Trophoblast cell (in vitro differentiated cells and primary cell): ENCODE results near the gene TPH2. TPM values are rescaled to one million over a fixed set of nuclear protein-coding genes. Genes with fewer than 3 reads are reported as not detected.

ENCODE experiments used
- DNase-seq, 2 donors: peaks; one replicate each; pipeline ENCODE4 v3.0.0-alpha.2; 2016
- H2AFZ ChIP-seq: 2 replicates; pipeline ENCODE4 v1.6.1; 2013; ENCODE audit warnings: low read length, moderate library complexity, mild to moderate bottlenecking; ENCODE audit not compliant: insufficient read depth, poor library complexity
- H2AK5ac ChIP-seq: 2 replicates; pipeline ENCODE4 v1.6.1; 2013; ENCODE audit warnings: mild to moderate bottlenecking, low read length
- H2BK120ac ChIP-seq: 2 replicates; pipeline ENCODE4 v1.6.1; 2013; ENCODE audit warnings: low read length, mild to moderate bottlenecking, moderate library complexity; ENCODE audit not compliant: insufficient read depth, poor library complexity
- H2BK12ac ChIP-seq: 2 replicates; pipeline ENCODE4 v1.6.1; 2013; ENCODE audit warnings: mild to moderate bottlenecking, low read length, moderate library complexity
- H2BK5ac ChIP-seq: 2 replicates; pipeline ENCODE4 v1.6.1; 2013; ENCODE audit warnings: low read length, low read depth, moderate library complexity, mild to moderate bottlenecking; ENCODE audit not compliant: poor library complexity
- H3K14ac ChIP-seq: 2 replicates; pipeline ENCODE4 v1.6.1; 2013; ENCODE audit warnings: mild to moderate bottlenecking, low read length
- H3K18ac ChIP-seq: 2 replicates; pipeline ENCODE4 v1.6.1; 2013; ENCODE audit warnings: mild to moderate bottlenecking, low read length
- H3K23ac ChIP-seq: 2 replicates; pipeline ENCODE4 v1.6.1; 2013; ENCODE audit warnings: low read length
- H3K27ac ChIP-seq: 2 replicates; pipeline ENCODE4 v1.5.1; 2013; ENCODE audit warnings: low read depth, mild to moderate bottlenecking, inconsistent platforms, low read length, moderate library complexity
- H3K27me3 ChIP-seq: 2 replicates; pipeline ENCODE4 v1.6.1; 2013; ENCODE audit warnings: inconsistent platforms, mild to moderate bottlenecking, low read length, moderate library complexity; ENCODE audit not compliant: insufficient read depth
- H3K36me3 ChIP-seq, 2 experiments: 1 replicate in 1 of 2; 2 replicates in 1 of 2; pipeline ENCODE4 v1.6.1; 2013; ENCODE audit warnings: low read length in 2 of 2, mild to moderate bottlenecking in 2 of 2, moderate library complexity in 1 of 2; ENCODE audit not compliant: insufficient read depth in 2 of 2, control insufficient read depth in 1 of 2
- H3K4ac ChIP-seq: 2 replicates; pipeline ENCODE4 v1.6.1; 2013; ENCODE audit warnings: low read depth, mild to moderate bottlenecking, low read length, moderate library complexity
- H3K4me1 ChIP-seq, 2 experiments: 1 replicate in 1 of 2; 2 replicates in 1 of 2; pipeline ENCODE4 v1.6.1; 2013; ENCODE audit warnings: low read length in 2 of 2, mild to moderate bottlenecking in 2 of 2, moderate library complexity in 1 of 2; ENCODE audit not compliant: insufficient read depth in 2 of 2, control insufficient read depth in 1 of 2
- H3K4me2 ChIP-seq: 2 replicates; pipeline ENCODE4 v1.6.1; 2013; ENCODE audit warnings: inconsistent platforms, mild to moderate bottlenecking, low read length, moderate library complexity
- H3K4me3 ChIP-seq: 2 replicates; pipeline ENCODE4 v1.5.1; 2013; ENCODE audit warnings: mild to moderate bottlenecking, low read depth, low read length, inconsistent platforms
- H3K79me1 ChIP-seq: one replicate; pipeline ENCODE4 v1.6.1; 2013; ENCODE audit warnings: low read length
- H3K79me2 ChIP-seq: 2 replicates; pipeline ENCODE4 v1.6.1; 2013; ENCODE audit warnings: low read length, mild to moderate bottlenecking; ENCODE audit not compliant: control insufficient read depth, insufficient read depth, poor library complexity
- H3K9ac ChIP-seq: 2 replicates; pipeline ENCODE4 v1.6.1; 2013; ENCODE audit warnings: mild to moderate bottlenecking, low read length
- H3K9me3 ChIP-seq: 2 replicates; pipeline ENCODE4 v1.6.1; 2013; ENCODE audit warnings: low read depth, mild to moderate bottlenecking, control low read depth, inconsistent platforms, low read length; ENCODE audit not compliant: insufficient read depth
- H4K12ac ChIP-seq: 2 replicates; pipeline ENCODE4 v1.6.1; 2013; ENCODE audit warnings: low read depth, mild to moderate bottlenecking, low read length, moderate library complexity
- H4K8ac ChIP-seq: 2 replicates; pipeline ENCODE4 v1.6.1; 2013; ENCODE audit warnings: low read depth, mild to moderate bottlenecking, low read length, moderate library complexity
- H4K91ac ChIP-seq: one replicate; pipeline ENCODE4 v1.6.1; 2013; ENCODE audit warnings: low read depth, mild to moderate bottlenecking, low read length, moderate library complexity
- WGBS: extraction: QIAGEN DNeasy Blood & Tissue Kit; methylation state at CpG from one replicate; pipeline ENCODE4 v1.1.7; 2013; ENCODE audit warnings: missing lambda C conversion rate; ENCODE audit not compliant: insufficient read length, insufficient coverage; ENCODE audit errors: extremely low coverage; 5-methylcytosine and 5-hydroxymethylcytosine counted together
- polyA plus RNA-seq: library from polyadenylated mRNA; stranded (reverse); fragments of 200-250 nt; gene quantifications from 2 replicates; pipeline ENCODE4 v1.2.3, GENCODE V29; 2013

Gene TPH2
- 0.03 TPM in 1 of 2 replicates, not detected in the other for polyA plus RNA-seq

- Histone ChIP-seq H2AFZ (no peak within 1 kb of the TSS), H4K8ac (no peak within 1 kb of the TSS), H3K79me2 (no peaks in the 10 kb centered on the region), H3K4ac (no peak within 1 kb of the TSS), H3K36me3 (no peaks in the 10 kb centered on the region), H3K9ac (no peak within 1 kb of the TSS), H3K79me1 (no peaks in the 10 kb centered on the region), H3K14ac (no peak within 1 kb of the TSS), H3K4me2 (no peak within 1 kb of the TSS), H2BK12ac (no peak within 1 kb of the TSS), H3K9me3 (no peaks in the 10 kb centered on the region), H2BK120ac (no peak within 1 kb of the TSS), H3K4me1 (no peaks in the 10 kb centered on the region), H3K23ac (no peak within 1 kb of the TSS), H2BK5ac (no peak within 1 kb of the TSS), H4K12ac (no peak within 1 kb of the TSS), H4K91ac (no peak within 1 kb of the TSS), H3K27ac (no peak within 1 kb of the TSS), H2AK5ac (no peak within 1 kb of the TSS), H3K4me3 (no peak within 1 kb of the TSS), H3K27me3 (no peaks in the 10 kb centered on the region), H3K18ac (no peak within 1 kb of the TSS)
- no CpG with 5 or more reads among the region's 16 CpGs for WGBS
- peak; percentile 63 to 73 for DNase-seq
Observed at GRCh38 chr12:71938728-71939385, at the start of gene TPH2. TPH2 (plus strand) TSS chr12:71938845; CDS start chr12:71938987, 142 bp downstream.

DNA sequence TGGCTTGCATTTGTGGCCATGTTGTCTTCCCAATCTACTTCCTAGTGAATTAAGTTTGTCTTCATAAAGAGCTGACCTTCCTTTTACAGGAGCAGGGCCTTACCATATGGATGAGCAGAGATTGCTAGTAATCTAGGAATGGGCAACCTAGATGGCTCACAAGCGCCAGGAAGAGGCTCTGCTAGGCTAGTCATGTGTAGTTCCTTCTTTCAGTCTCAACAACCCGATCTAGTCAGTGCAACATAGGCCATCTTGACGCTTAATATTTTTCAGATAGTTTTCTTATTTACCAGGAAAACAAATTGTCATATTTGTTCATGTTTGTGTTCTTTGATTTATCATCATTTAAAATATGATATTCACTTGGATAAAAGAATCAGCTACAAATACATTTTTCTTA is 48.2 kb upstream of the TPH2 start:
- Histone ChIP-seq H3K79me2 (no peaks in the 10 kb centered on the region), H3K27me3 (no peaks in the 10 kb centered on the region), H3K79me1 (no peaks in the 10 kb centered on the region), H3K27ac (no peak overlapping the region), H3K23ac (no peak overlapping the region), H4K12ac (no peak overlapping the region), H4K8ac (no peak overlapping the region), H2AK5ac (no peak overlapping the region), H3K9me3 (no peaks in the 10 kb centered on the region), H3K4me1 (no peaks in the 10 kb centered on the region), H2BK120ac (no peak overlapping the region), H2AFZ (no peak overlapping the region), H3K4ac (no peak overlapping the region), H2BK12ac (no peak overlapping the region), H3K9ac (no peak overlapping the region), H4K91ac (no peak overlapping the region), H3K4me2 (no peak overlapping the region), H2BK5ac (no peak overlapping the region), H3K14ac (no peak overlapping the region), H3K18ac (no peak overlapping the region), H3K36me3 (no peaks in the 10 kb centered on the region), H3K4me3 (no peak overlapping the region)
- no CpG with 5 or more reads among the region's 3 CpGs for WGBS
- no peak for DNase-seq

DNA sequence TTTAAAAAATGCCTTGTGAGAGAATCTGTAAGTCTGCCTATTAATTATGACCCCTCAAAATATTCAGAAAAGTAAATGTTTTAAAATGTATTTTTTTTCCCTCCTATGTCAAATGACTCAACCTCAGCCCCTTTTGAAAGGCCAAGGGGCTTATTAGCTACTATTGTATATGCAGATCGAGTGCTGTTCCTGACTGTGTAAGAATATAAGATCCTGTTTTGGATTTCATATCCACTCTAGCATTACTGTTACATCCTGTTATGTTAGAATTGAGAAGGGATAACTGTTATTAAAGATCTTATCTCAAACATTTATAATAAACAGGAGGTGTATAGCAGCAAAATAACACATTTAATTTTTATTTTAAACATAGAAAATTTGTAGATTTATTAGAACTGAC is 46.6 kb upstream of the TPH2 start:
- H3K4me1 ChIP-seq = no peaks in the 10 kb centered on the region
- no peak overlapping the region for H3K4me2 ChIP-seq
- H3K4me3 ChIP-seq = no peak overlapping the region
- H2BK5ac ChIP-seq = no peak overlapping the region
- H3K79me1 ChIP-seq = no peaks in the 10 kb centered on the region
- no peak overlapping the region for H4K91ac ChIP-seq
- no peaks in the 10 kb centered on the region for H3K9me3 ChIP-seq
- no peaks in the 10 kb centered on the region for H3K36me3 ChIP-seq
- H3K23ac ChIP-seq = no peak overlapping the region
- no CpG with 5 or more reads among the region's 1 CpG for WGBS
- no peak for DNase-seq
- no peak overlapping the region for H4K8ac ChIP-seq
- H2AK5ac ChIP-seq = no peak overlapping the region
- H3K27me3 ChIP-seq = no peaks in the 10 kb centered on the region
- H3K4ac ChIP-seq = no peak overlapping the region
- H2BK12ac ChIP-seq = no peak overlapping the region
- no peak overlapping the region for H3K18ac ChIP-seq
- H2AFZ ChIP-seq = no peak overlapping the region
- H3K79me2 ChIP-seq = no peaks in the 10 kb centered on the region
- H3K27ac ChIP-seq = no peak overlapping the region
- H3K9ac ChIP-seq = no peak overlapping the region
- no peak overlapping the region for H2BK120ac ChIP-seq
- no peak overlapping the region for H3K14ac ChIP-seq
- H4K12ac ChIP-seq = no peak overlapping the region

GRCh38 chr12:71896205-71896882 is 42.3 kb upstream of the TPH2 start:
- H2BK12ac ChIP-seq = no peak overlapping the region
- no peaks in the 10 kb centered on the region for H3K79me1 ChIP-seq
- no peak for DNase-seq
- H4K91ac ChIP-seq = no peak overlapping the region
- H2AFZ ChIP-seq = no peak overlapping the region
- no peaks in the 10 kb centered on the region for H3K79me2 ChIP-seq
- no peaks in the 10 kb centered on the region for H3K9me3 ChIP-seq
- H3K4me2 ChIP-seq = no peak overlapping the region
- no peak overlapping the region for H4K12ac ChIP-seq
- no peak overlapping the region for H2AK5ac ChIP-seq
- H3K14ac ChIP-seq = no peak overlapping the region
- no peak overlapping the region for H3K4me3 ChIP-seq
- no peaks in the 10 kb centered on the region for H3K27me3 ChIP-seq
- no peak overlapping the region for H3K18ac ChIP-seq
- H3K9ac ChIP-seq = peak overlapping the region; percentile 69
- H2BK5ac ChIP-seq = no peak overlapping the region
- no peak overlapping the region for H3K4ac ChIP-seq
- WGBS = no CpG with 5 or more reads among the region's 3 CpGs
- H3K27ac ChIP-seq = no peak overlapping the region
- H3K36me3 ChIP-seq = peaks cover 0 to 3% of the 10 kb centered on the region in 2 experiments
- no peaks in the 10 kb centered on the region for H3K4me1 ChIP-seq
- no peak overlapping the region for H2BK120ac ChIP-seq
- no peak overlapping the region for H3K23ac ChIP-seq
- no peak overlapping the region for H4K8ac ChIP-seq
